Kidney (tissue), 14 donors: ENCODE measurements around the gene QSOX2. TPM values are rescaled to one million over a fixed set of nuclear protein-coding genes. Genes with fewer than 3 reads are reported as not detected.

Experiments
- DNase-seq, 5 donors: peaks; one replicate each; pipeline ENCODE4 v3.0.0-alpha.2; 2013 to 2020
- FAIRE-seq: peaks from 2 replicates; lab custom pipeline; 2012; peaks lifted over from hg19 to GRCh38; lab: Jason Lieb, UNC
- H3K27ac ChIP-seq, 2 donors: one replicate each; pipeline ENCODE4 v1.7.0; 2013; ENCODE audit warnings: low read depth in 2 of 2, low read length in 2 of 2, inconsistent platforms in 1 of 2
- H3K27me3 ChIP-seq: one replicate; pipeline ENCODE4 v1.7.1; 2013; ENCODE audit warnings: low read length, inconsistent platforms; ENCODE audit not compliant: control insufficient read depth, insufficient read depth
- H3K36me3 ChIP-seq, 3 donors: one replicate each; pipeline versions ENCODE4 v1.7.0 to v1.7.1; 2013; ENCODE audit warnings: low read length in 3 of 3, control low read depth in 1 of 3, inconsistent platforms in 1 of 3; ENCODE audit not compliant: insufficient read depth in 3 of 3, control insufficient read depth in 2 of 3
- H3K4me1 ChIP-seq, 3 donors: one replicate each; pipeline versions ENCODE4 v1.7.0 to v1.7.1; 2013; ENCODE audit warnings: low read length in 3 of 3, inconsistent platforms in 1 of 3, low read depth in 1 of 3; ENCODE audit not compliant: control insufficient read depth in 2 of 3, insufficient read depth in 2 of 3
- H3K4me3 ChIP-seq, 3 donors: one replicate each; pipeline versions ENCODE4 v1.7.0 to v1.8.1; 2013; ENCODE audit warnings: low read length in 3 of 3, control low read depth in 1 of 3, inconsistent platforms in 1 of 3
- H3K9ac ChIP-seq, 3 donors: one replicate each; pipeline versions ENCODE4 v1.7.0 to v1.7.1; 2013; ENCODE audit warnings: low read length in 3 of 3, control low read depth in 1 of 3, inconsistent platforms in 1 of 3
- H3K9me3 ChIP-seq, 3 donors: one replicate each; pipeline versions ENCODE4 v1.7.0 to v1.7.1; 2013; ENCODE audit warnings: low read length in 3 of 3, control low read depth in 1 of 3, inconsistent platforms in 1 of 3; ENCODE audit not compliant: control insufficient read depth in 2 of 3, insufficient read depth in 1 of 3
- intact Hi-C: fragments of 100-400 bp; cut with DNase I; formaldehyde crosslinking; loops from one replicate; pipeline ENCODE4 v1.11.1; 2022
- polyA plus RNA-seq: library from polyadenylated mRNA; stranded (reverse); fragments of 350-450 nt; fragmentation: Illumina TruSeq; extraction: RNeasy Lipid Tissue Mini Kit (QIAGEN cat#74804); gene quantifications from one replicate; pipeline ENCODE4 v1.2.3, GENCODE V29; 2014; ENCODE audit warnings: low read depth, low replicate concordance; ENCODE audit not compliant: insufficient read depth
- total RNA-seq: library from RNA; stranded (reverse); fragmentation: NEBNext Ultra II Directional; extraction: Animal tissue kit (Norgen Biotek cat#: 25700); gene quantifications from one replicate; pipeline ENCODE4 v1.2.1, GENCODE V29; 2021
- TF ChIP-seq, protein P1 (sequence below): IDR thresholded peaks from 3 replicates; pipeline ENCODE4 v1.5.1; 2012; ENCODE audit warnings: mild to moderate bottlenecking, moderate library complexity, borderline replicate concordance; ENCODE audit not compliant: insufficient read depth; ENCODE audit errors: extremely low read depth
- donor health status: control.
- donor health status: control.
- donor health status: control.
- donor health status: control.
- donor health status: control.
- donor health status: DM: yes; HTN: yes; CAD: no.
- donor health status: Normal renal cell carcinoma (clear cell type).

QSOX2 gene
- total and polyA plus RNA-seq, 2 donors from 2014 or later = 4.0 to 10.1 TPM

DNA sequence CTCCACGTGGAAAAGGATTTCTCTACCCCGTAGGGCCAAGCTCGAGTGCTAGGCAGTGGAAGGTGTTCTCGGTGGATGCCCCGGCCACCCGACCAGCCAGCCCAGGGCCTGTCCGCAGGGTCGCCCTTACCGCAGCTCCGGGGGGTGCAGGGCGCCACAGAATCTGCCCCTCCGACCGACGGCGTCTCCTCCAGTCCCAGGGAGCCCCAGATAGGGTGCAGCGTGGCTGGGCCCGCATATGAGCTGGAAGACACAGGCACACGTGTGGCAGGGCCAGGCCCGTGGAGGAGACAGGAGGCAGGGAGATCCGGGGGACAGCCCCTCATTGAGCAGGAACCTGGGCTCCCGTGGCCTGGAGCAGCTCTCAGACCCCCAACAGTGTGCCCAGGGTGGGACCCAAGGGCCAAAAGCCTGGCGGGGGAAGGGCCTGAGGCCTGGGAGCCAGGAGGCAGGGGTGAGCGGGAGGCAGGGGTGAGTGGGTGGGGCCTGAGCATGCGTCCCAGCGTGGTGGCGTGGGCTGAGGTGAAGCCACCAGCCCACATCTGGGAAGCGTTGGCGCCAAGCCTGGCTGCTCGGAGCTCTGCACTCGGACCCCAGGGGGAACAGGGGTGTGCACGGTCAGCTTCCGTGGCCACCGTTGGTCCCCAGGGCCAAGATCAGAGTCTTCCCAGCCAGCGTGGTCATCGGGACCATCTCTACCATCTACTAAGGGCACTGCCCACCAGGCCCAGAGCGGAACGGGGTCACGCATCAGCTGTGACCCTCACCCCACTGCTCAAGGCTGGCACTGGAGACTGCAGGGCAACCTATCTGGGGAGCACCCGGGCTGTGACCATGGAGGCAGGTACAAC is 36.0 kb upstream of the QSOX2 start:
- Histone ChIP-seq H3K9ac (no peak overlapping the region), H3K27ac (no peak overlapping the region), H3K9me3 (no peaks in the 10 kb centered on the region), H3K4me1 (peaks cover 0 to 4% (median 0%) of the 10 kb centered on the region in 3 donors), H3K27me3 (no peaks in the 10 kb centered on the region), H3K36me3 (no peaks in the 10 kb centered on the region), H3K4me3 (no peak overlapping the region)
- intact Hi-C loops = no loop called here
- DNase-seq (no peak), FAIRE-seq (no peak)
- TF ChIP-seq, protein P1, sequence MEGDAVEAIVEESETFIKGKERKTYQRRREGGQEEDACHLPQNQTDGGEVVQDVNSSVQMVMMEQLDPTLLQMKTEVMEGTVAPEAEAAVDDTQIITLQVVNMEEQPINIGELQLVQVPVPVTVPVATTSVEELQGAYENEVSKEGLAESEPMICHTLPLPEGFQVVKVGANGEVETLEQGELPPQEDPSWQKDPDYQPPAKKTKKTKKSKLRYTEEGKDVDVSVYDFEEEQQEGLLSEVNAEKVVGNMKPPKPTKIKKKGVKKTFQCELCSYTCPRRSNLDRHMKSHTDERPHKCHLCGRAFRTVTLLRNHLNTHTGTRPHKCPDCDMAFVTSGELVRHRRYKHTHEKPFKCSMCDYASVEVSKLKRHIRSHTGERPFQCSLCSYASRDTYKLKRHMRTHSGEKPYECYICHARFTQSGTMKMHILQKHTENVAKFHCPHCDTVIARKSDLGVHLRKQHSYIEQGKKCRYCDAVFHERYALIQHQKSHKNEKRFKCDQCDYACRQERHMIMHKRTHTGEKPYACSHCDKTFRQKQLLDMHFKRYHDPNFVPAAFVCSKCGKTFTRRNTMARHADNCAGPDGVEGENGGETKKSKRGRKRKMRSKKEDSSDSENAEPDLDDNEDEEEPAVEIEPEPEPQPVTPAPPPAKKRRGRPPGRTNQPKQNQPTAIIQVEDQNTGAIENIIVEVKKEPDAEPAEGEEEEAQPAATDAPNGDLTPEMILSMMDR = no peak

DNA sequence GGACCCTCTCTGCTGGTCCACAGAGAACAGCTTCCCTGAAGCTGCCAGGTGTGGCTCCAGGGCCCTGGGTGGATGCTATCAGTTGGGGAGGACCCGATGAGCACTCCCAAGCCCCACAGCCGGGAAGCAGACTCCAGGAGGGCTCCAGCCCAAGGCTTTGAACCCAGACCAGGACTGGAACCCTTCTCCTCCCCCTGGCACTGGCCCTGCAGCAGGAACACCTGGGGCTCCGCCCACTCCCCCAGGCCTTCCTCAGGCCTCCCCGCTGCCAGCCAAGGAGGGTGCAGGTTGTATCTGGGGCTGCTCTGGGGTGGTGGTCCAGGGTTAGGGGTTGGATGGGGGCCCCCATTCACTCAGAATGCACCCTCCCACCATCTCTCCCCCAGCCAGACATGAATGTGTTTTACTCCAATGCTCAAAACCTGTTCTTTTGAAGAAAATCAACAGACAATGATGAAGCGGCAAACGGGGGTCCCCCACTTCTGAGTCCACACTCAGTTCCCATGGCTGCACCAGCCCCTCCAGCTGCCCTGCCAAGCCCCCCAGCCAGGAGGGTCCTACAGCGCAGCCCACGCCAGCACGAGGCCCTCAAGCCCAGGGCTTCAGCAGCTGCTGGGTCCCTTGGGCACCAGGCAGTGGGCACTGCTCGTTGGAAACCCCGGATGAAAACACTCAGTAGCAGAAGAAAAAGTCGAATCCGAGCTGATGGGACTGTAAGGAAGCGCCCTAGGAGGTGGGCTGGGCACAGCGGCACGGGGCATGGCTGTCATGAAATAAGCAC is 35.1 kb upstream of the QSOX2 start:
- TF ChIP-seq, protein P1 = no peak
- no peak for DNase-seq
- intact Hi-C loops = no loop called here
- H3K27ac ChIP-seq = no peak overlapping the region
- peaks cover 0 to 4% (median 0%) of the 10 kb centered on the region in 3 donors for H3K4me1 ChIP-seq
- H3K9ac ChIP-seq = no peak overlapping the region
- no peaks in the 10 kb centered on the region for H3K9me3 ChIP-seq
- no peak for FAIRE-seq
- no peaks in the 10 kb centered on the region for H3K36me3 ChIP-seq
- no peaks in the 10 kb centered on the region for H3K27me3 ChIP-seq
- H3K4me3 ChIP-seq = no peak overlapping the region

DNA sequence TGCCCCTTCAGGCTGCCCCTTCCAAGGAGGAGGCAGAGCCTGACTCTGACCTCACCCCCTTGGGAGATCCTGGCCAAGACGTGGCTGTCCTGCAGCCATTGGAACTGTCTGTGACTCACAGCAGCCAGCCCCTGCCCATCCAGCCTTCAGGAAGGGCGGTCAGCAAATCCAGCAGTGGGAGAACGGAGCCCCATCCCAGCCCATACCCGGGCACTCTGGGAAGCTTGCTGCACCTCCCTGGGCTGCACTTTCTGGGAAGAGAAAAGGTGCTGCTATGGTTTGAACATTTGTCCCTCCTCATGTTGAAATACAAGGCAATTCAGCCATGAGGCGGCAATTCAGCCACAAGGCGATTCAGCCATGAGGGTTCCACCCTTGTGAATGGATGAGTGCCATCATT is 33.9 kb upstream of the QSOX2 start:
- Histone ChIP-seq H3K27me3 (no peaks in the 10 kb centered on the region), H3K9me3 (no peaks in the 10 kb centered on the region), H3K27ac (no peak overlapping the region), H3K4me3 (no peak overlapping the region), H3K9ac (no peak overlapping the region), H3K36me3 (no peaks in the 10 kb centered on the region), H3K4me1 (peaks cover 0 to 4% (median 0%) of the 10 kb centered on the region in 3 donors)
- TF ChIP-seq, protein P1 = no peak
- no peak for FAIRE-seq
- intact Hi-C loops = no loop called here
- no peak for DNase-seq
